SK-N-SH (cell line): ENCODE results near the gene BRMS1. TPM values are rescaled to one million over a fixed set of nuclear protein-coding genes. Genes with fewer than 3 reads are reported as not detected.

ENCODE experiments used
- CTCF ChIA-PET: fragments of 300-600, 350-600 bp; formaldehyde crosslinking; extraction: SDS; loops from one replicate; lab custom pipeline; 2021; lab: Yijun Ruan, JAX
- POLR2A ChIA-PET: fragments of 350-600 bp; sonication (Branson Sonifier 250); formaldehyde crosslinking; extraction: SDS; loops from one replicate; lab custom pipeline; 2020; ENCODE audit warnings: antibody characterized with exemption, inconsistent platforms; lab: Yijun Ruan, JAX
- DNase-seq: peaks from one replicate; pipeline ENCODE4 v3.0.0; 2012
- H2AFZ ChIP-seq: fragments of 200-600 bp; sonication (generic); 2 replicates; pipeline ENCODE4 v1.8.1; 2016; ENCODE audit warnings: antibody characterized with exemption, mild to moderate bottlenecking, low read depth
- H3F3A ChIP-seq: fragments of 200-600 bp; sonication (generic); replicated peaks from 2 replicates; pipeline ENCODE3; 2016; ENCODE audit warnings: antibody characterized with exemption, mild to moderate bottlenecking; ENCODE audit not compliant: insufficient read depth
- H3K27ac ChIP-seq, 2 experiments: fragments of 200-500 bp in 1 of 2; fragments of 200-600 bp in 1 of 2; sonication (Bioruptor generic) in 1 of 2; sonication (generic), shearing (Covaris generic) in 1 of 2; 2 replicates each; pipeline versions ENCODE4 v1.5.1 to v1.6.1; 2014 to 2016; ENCODE audit warnings: low read depth in 2 of 2, inconsistent platforms in 1 of 2, low read length in 1 of 2, mild to moderate bottlenecking in 1 of 2, mixed read lengths in 1 of 2
- H3K27me3 ChIP-seq: fragments of 200-600 bp; sonication (generic), shearing (Covaris generic); 2 replicates; pipeline ENCODE4 v1.6.1; 2016; ENCODE audit warnings: mixed run types; ENCODE audit not compliant: insufficient read depth
- H3K36me3 ChIP-seq, 2 experiments: fragments of 200-500 bp in 1 of 2; fragments of 200-600 bp in 1 of 2; sonication (Bioruptor generic) in 1 of 2; sonication (generic) in 1 of 2; replicated peaks in 1 of 2; 2 replicates each; pipeline versions ENCODE3 to v1.5.1; 2014 to 2016; ENCODE audit warnings: low read length in 1 of 2, mild to moderate bottlenecking in 1 of 2; ENCODE audit not compliant: insufficient read depth in 2 of 2, control insufficient read depth in 1 of 2
- H3K4me1 ChIP-seq, 2 experiments: fragments of 200-500 bp in 1 of 2; fragments of 200-600 bp in 1 of 2; sonication (Bioruptor generic) in 1 of 2; sonication (generic), shearing (Covaris generic) in 1 of 2; 2 replicates each; pipeline versions ENCODE4 v1.5.1 to v1.6.1; 2014 to 2016; ENCODE audit warnings: low read depth in 1 of 2, low read length in 1 of 2, mixed run types in 1 of 2; ENCODE audit not compliant: insufficient read depth in 2 of 2, control insufficient read depth in 1 of 2
- H3K4me2 ChIP-seq: fragments of 200-600 bp; sonication (generic), shearing (Covaris generic); 2 replicates; pipeline ENCODE4 v1.6.1; 2017; ENCODE audit warnings: mixed run types
- H3K4me3 ChIP-seq, 2 experiments: fragments of 200-500 bp in 1 of 2; fragments of 200-600 bp in 1 of 2; sonication (Bioruptor generic) in 1 of 2; sonication (generic), shearing (Covaris generic) in 1 of 2; 2 replicates each; pipeline versions ENCODE4 v1.5.1 to v1.8.1; 2014 to 2016; ENCODE audit warnings: low read depth in 2 of 2, inconsistent platforms in 1 of 2, low read length in 1 of 2, mild to moderate bottlenecking in 1 of 2, mixed read lengths in 1 of 2, moderate library complexity in 1 of 2
- H3K79me2 ChIP-seq: fragments of 200-600 bp; sonication (generic); 2 replicates; pipeline ENCODE4 v1.8.1; 2017; ENCODE audit warnings: mild to moderate bottlenecking; ENCODE audit not compliant: insufficient read depth
- H3K9ac ChIP-seq: fragments of 200-600 bp; sonication (generic); 2 replicates; pipeline ENCODE4 v1.6.1; 2017; ENCODE audit warnings: mixed run types
- H3K9me2 ChIP-seq: fragments of 200-600 bp; sonication (generic); 2 replicates; pipeline ENCODE4 v1.6.1; 2017; ENCODE audit warnings: mixed run types
- H3K9me3 ChIP-seq: fragments of 200-600 bp; sonication (generic); 2 replicates; pipeline ENCODE4 v1.6.1; 2017; ENCODE audit warnings: mixed run types, mild to moderate bottlenecking, moderate library complexity
- H4K20me1 ChIP-seq: fragments of 200-600 bp; sonication (generic); 2 replicates; pipeline ENCODE4 v1.6.1; 2017; ENCODE audit warnings: mild to moderate bottlenecking, mixed run types; ENCODE audit not compliant: insufficient read depth
- CHD2 ChIP-seq: fragments of 150-350 bp; IDR thresholded peaks from 2 replicates; pipeline ENCODE4 v1.6.1; 2018; ENCODE audit warnings: low read length; ENCODE audit not compliant: partially characterized antibody
- ELF1 ChIP-seq: IDR thresholded peaks from 2 replicates; pipeline ENCODE4 v1.4.0; 2012
- FOSL2 ChIP-seq: IDR thresholded peaks from 2 replicates; pipeline ENCODE4 v1.4.0; 2012; ENCODE audit warnings: low read depth, mild to moderate bottlenecking, moderate library complexity, borderline replicate concordance
- FOXM1 ChIP-seq: IDR thresholded peaks from 2 replicates; pipeline ENCODE4 v1.4.0; 2012; ENCODE audit warnings: low read depth, mild to moderate bottlenecking
- MEF2A ChIP-seq: IDR thresholded peaks from 2 replicates; pipeline ENCODE4 v1.4.0; 2012; ENCODE audit warnings: low read depth, borderline replicate concordance
- MXI1 ChIP-seq: IDR thresholded peaks from 2 replicates; pipeline ENCODE4 v1.6.1; 2012; ENCODE audit warnings: mild to moderate bottlenecking, low read depth, low read length, improper control_type of control experiment
- NFIC ChIP-seq: IDR thresholded peaks from 2 replicates; pipeline ENCODE4 v1.4.0; 2012; ENCODE audit warnings: borderline replicate concordance
- REST ChIP-seq: IDR thresholded peaks from 2 replicates; pipeline ENCODE4 v1.6.1; 2012; ENCODE audit warnings: mild to moderate bottlenecking, low read depth, low read length, moderate library complexity
- RXRA ChIP-seq: IDR thresholded peaks from 2 replicates; pipeline ENCODE4 v1.4.0; 2012; ENCODE audit warnings: low read depth, mild to moderate bottlenecking, borderline replicate concordance
- SIN3A ChIP-seq: IDR thresholded peaks from 2 replicates; pipeline ENCODE4 v1.6.1; 2012; ENCODE audit warnings: low read depth, mild to moderate bottlenecking, low read length, moderate library complexity, borderline replicate concordance
- TAF1 ChIP-seq: IDR thresholded peaks from 2 replicates; pipeline ENCODE4 v1.6.1; 2012; ENCODE audit warnings: low read depth, mild to moderate bottlenecking, low read length, moderate library complexity, borderline replicate concordance
- USF2 ChIP-seq: fragments of 150-350 bp; IDR thresholded peaks from 2 replicates; pipeline ENCODE4 v1.6.1; 2017; ENCODE audit warnings: antibody characterized with exemption, low read length, low read depth, borderline replicate concordance
- YY1 ChIP-seq: IDR thresholded peaks from 2 replicates; pipeline ENCODE4 v1.4.0; 2012; ENCODE audit warnings: low read depth, mild to moderate bottlenecking
- WGBS: methylation state at CpG from one replicate; pipeline ENCODE4 v1.1.6; 2017; ENCODE audit warnings: low lambda C conversion rate; 5-methylcytosine and 5-hydroxymethylcytosine counted together
- polyA plus RNA-seq, 3 experiments: library from polyadenylated mRNA; depleted of rRNA; stranded (reverse); fragments of >200 nt; gene quantifications; 2 replicates each; pipeline ENCODE4 v1.2.3, GENCODE V29; 2012

Gene BRMS1
- polyA plus RNA-seq, 1 of the 3 experiments (the other 2 are of a cell fraction), result 70.0 TPM

- no peaks in the 10 kb centered on the region for H3K9me3 ChIP-seq
- H3K27ac ChIP-seq, result no peak overlapping the region
- no peaks in the 10 kb centered on the region for H3K79me2 ChIP-seq
- no peaks in the 10 kb centered on the region for H3K36me3 ChIP-seq
- no peak overlapping the region for H3K9ac ChIP-seq
- H3K27me3 ChIP-seq, result peaks cover 6% of the 10 kb centered on the region; the same call in 1 of the 2 replicates
- H4K20me1 ChIP-seq, result no peaks in the 10 kb centered on the region
- 98% methylated on average over 8 of the region's 15 CpGs for WGBS
- no peak overlapping the region for H3K4me2 ChIP-seq
- no peak overlapping the region for H2AFZ ChIP-seq
- no peaks in the 10 kb centered on the region for H3K9me2 ChIP-seq
- peaks cover 6 to 16% of the 10 kb centered on the region in 2 experiments; a peak in 2 of 4 replicates for H3K4me1 ChIP-seq
- H3F3A ChIP-seq, result peaks cover under 1% of the 10 kb centered on the region
- POLR2A ChIA-PET, result no interaction called here
- no peak for DNase-seq
- H3K4me3 ChIP-seq, result no peak overlapping the region
- CTCF ChIA-PET, result interaction anchor here (0.9 to 1.4 kb wide), 3 partner anchors 11 to 19 kb away, joined by 3 to 4 read pairs (median 3); no protein-coding TSS in a partner anchor
- TF ChIP-seq SIN3A (no peak), TAF1 (no peak), ELF1 (no peak), FOSL2 (no peak)
These were observed 22.8 kb upstream of the BRMS1 start for GRCh38 chr11:66367561-66368312.

- CTCF ChIA-PET, result interaction anchor here (1.4 to 4.1 kb wide), 4 partner anchors 14 to 55 kb away, joined by 4 to 27 read pairs (median 8); no protein-coding TSS in a partner anchor
- H3K4me3 ChIP-seq, result no peak overlapping the region
- no peak overlapping the region for H3K27ac ChIP-seq
- H2AFZ ChIP-seq, result no peak overlapping the region
- no peaks in the 10 kb centered on the region for H3K27me3 ChIP-seq
- H3K79me2 ChIP-seq, result no peaks in the 10 kb centered on the region
- H3K9me3 ChIP-seq, result no peaks in the 10 kb centered on the region
- TF ChIP-seq USF2, result no peak
- TF ChIP-seq MXI1, result no peak
- TF ChIP-seq NFIC, result no peak
- TF ChIP-seq REST, result no peak
- TF ChIP-seq YY1, result no peak
- TF ChIP-seq ELF1, result no peak
- TF ChIP-seq RXRA, result no peak
- no peak for TF ChIP-seq MEF2A
- TF ChIP-seq CHD2, result no peak
- no peak for TF ChIP-seq FOSL2
- TF ChIP-seq FOXM1, result no peak
- no peaks in the 10 kb centered on the region for H3K9me2 ChIP-seq
- no peak for DNase-seq
- POLR2A ChIA-PET, result no interaction called here
- 91% methylated on average over 8 of the region's 8 CpGs for WGBS
- H3K9ac ChIP-seq, result no peak overlapping the region
- peaks cover 6 to 14% of the 10 kb centered on the region in 2 experiments; a peak in 2 of 4 replicates for H3K4me1 ChIP-seq
- H3K36me3 ChIP-seq, result no peaks in the 10 kb centered on the region
- no peaks in the 10 kb centered on the region for H3F3A ChIP-seq
- no peaks in the 10 kb centered on the region for H4K20me1 ChIP-seq
- no peak overlapping the region for H3K4me2 ChIP-seq
These were observed 22.1 kb upstream of the BRMS1 start for GRCh38 chr11:66366844-66367477.
